ENCODE data around the gene SNX24.
"Not testable (repeated sequence)": the region's sequence is repeated elsewhere in the genome, so short reads cannot be mapped to it uniquely, and the experiment has no call there.

SNX24 gene

DNA sequence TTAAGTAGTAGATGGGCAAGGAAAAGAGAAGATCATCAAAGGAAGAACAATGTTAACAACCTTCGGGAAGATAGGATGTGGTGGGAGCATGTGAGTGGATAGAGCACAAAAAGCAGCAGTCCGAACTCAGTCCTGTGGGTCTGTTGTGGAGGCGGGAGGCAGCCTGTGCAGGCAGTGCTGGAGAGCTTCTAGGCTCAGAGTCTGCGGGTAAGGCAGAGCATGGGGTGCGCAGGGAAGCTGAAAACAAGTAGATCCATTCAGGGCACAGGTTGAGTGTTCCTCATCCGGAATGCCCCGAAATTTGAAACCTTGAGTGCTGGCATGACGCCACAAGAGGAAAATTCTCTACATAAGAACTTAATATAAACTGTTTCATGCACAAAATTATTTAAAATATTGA, 106.2 kb downstream of the SNX24 start:
- H3K27ac Mint-ChIP-seq, result no peak overlapping the region
- no peaks in the 10 kb centered on the region for H3K4me1 Mint-ChIP-seq (ENCODE audit: low read depth)
- H3K4me3 Mint-ChIP-seq, result no peak overlapping the region
- no peaks in the 10 kb centered on the region for H3K27me3 Mint-ChIP-seq
- no peaks in the 10 kb centered on the region for H3K9me3 Mint-ChIP-seq
- peaks cover 2% of the 10 kb centered on the region for H3K36me3 Mint-ChIP-seq (ENCODE audit: low read depth)

DNA sequence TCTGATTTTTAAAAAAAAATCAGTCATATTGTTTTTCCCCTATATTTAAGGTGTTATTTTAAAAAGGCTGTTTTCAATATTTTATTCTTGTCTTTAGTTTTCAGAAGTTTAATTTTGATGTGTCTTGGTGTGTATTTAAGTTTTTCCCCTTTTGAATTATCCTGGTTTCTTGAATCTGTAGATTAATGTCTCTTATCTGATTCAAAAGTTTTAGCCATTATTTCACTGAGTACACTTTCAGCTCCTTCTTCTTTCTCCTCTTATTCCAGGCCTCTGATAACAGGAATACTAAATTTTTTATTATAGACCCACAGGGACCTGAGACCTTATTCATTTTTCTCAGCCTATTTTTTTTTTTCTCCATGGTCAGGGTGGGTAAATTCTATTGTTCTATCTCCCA, 109.3 kb downstream of the SNX24 start:
- Mint-ChIP-seq H3K4me3 (no peak overlapping the region), H3K27me3 (no peaks in the 10 kb centered on the region), H3K27ac (no peak overlapping the region), H3K36me3 (ENCODE audit: low read depth) (peaks cover 4% of the 10 kb centered on the region), H3K9me3 (no peaks in the 10 kb centered on the region), H3K4me1 (ENCODE audit: low read depth) (no peaks in the 10 kb centered on the region)

DNA sequence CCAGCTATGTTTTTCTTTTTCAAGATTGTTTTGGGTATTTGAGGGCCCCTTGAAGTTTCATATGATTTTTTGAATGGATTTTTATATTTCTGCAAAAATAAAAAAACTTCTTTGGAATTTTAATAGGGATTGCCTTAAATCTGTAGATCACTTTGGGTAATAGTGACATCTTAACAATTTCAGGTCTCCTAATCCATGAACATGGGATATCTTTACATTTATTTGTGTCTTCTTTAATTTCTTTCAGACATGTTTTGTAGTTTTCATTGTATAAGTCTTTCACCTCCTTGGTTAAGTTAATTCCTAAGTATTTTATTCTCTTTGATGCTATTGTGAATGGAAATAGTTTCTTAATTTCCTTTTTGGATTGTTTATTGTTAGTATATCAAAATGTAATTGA, 112.0 kb downstream of the SNX24 start:
- Mint-ChIP-seq H3K9me3 (no peaks in the 10 kb centered on the region), H3K4me1 (ENCODE audit: low read depth) (no peaks in the 10 kb centered on the region), H3K36me3 (ENCODE audit: low read depth) (peaks cover 4% of the 10 kb centered on the region), H3K27ac (no peak overlapping the region), H3K4me3 (no peak overlapping the region), H3K27me3 (no peaks in the 10 kb centered on the region)

DNA sequence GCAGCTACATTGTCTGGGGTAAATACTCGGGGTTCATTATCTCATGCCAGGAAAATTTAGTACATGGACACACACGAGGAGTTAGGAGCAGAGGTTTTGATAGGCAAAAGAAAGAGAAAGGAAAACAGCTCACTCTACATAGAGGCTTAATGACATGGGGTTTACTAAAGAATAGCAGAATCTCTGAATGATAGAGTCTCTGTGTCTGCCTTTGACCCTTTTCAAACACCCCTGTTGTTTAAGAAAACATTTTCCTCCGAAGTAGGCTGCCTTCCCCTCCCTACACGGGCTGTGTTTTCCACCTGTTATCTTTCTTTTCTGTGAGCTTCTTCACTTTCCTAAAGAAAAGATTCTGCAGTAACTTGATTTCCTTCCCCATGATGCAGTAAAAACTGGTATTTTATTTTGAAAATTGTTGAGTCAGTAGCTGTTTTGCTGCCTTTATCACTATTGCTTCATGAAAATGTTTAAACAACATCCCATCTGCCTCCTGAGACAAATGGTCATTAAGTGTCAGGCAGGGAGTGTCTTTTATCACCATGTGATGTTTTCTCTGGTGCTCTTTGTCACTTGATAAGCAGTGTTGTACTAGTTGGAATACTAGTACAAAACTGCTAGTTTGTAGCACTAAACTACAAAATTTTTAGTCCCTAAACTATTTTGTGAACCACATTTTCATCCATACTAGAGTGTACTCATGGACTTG, 114.5 kb downstream of the SNX24 start:
- Mint-ChIP-seq H3K4me3 (no peak overlapping the region), H3K9me3 (no peaks in the 10 kb centered on the region), H3K4me1 (ENCODE audit: low read depth) (no peaks in the 10 kb centered on the region), H3K36me3 (ENCODE audit: low read depth) (peaks cover 4% of the 10 kb centered on the region), H3K27ac (no peak overlapping the region), H3K27me3 (no peaks in the 10 kb centered on the region)

DNA sequence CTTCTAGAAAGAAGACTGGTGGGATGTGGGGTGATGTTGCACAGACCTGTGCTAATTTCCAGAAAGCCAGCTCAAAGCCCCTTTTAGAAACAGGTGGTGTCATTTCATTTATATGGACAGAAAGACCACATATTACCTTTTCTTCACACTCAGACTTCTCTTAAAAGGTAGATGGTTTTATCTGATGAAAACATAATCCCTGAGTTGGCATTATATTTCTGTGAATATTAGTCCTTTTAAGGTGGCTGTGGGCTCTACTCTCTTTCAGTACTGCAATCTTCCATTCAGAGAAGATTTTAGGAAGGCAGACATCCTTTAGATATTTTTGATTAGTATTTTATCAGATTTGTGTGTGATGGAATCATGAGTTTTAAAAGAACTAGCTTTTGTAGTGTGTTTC, 117.9 kb downstream of the SNX24 start:
- no peak overlapping the region for H3K27ac Mint-ChIP-seq
- H3K27me3 Mint-ChIP-seq, result no peaks in the 10 kb centered on the region
- no peaks in the 10 kb centered on the region for H3K4me1 Mint-ChIP-seq (ENCODE audit: low read depth)
- no peak overlapping the region for H3K4me3 Mint-ChIP-seq
- H3K9me3 Mint-ChIP-seq, result no peaks in the 10 kb centered on the region
- H3K36me3 Mint-ChIP-seq (ENCODE audit: low read depth), result no peaks in the 10 kb centered on the region

DNA sequence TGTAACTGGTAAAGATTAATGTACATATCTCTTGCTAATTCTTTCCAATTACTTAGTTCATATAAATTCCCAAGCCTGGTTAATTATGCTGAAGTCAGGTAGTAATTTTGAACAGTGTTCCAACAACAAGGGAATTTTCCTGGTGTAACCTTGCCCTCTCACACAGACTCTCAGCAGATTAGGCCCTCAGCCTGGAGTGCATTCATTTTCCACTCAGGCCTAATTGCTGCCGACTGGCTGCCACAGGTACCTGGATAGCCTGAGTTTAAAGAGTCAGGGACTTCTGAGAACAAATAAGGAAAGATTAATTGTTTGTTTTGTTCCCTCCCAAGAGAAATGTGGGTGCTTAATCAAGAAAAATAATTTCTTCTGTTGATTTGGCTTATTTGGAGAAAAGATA, 119.7 kb downstream of the SNX24 start:
- Mint-ChIP-seq H3K27ac (no peak overlapping the region), H3K36me3 (ENCODE audit: low read depth) (no peaks in the 10 kb centered on the region), H3K27me3 (no peaks in the 10 kb centered on the region), H3K9me3 (no peaks in the 10 kb centered on the region), H3K4me1 (ENCODE audit: low read depth) (no peaks in the 10 kb centered on the region), H3K4me3 (no peak overlapping the region)

DNA sequence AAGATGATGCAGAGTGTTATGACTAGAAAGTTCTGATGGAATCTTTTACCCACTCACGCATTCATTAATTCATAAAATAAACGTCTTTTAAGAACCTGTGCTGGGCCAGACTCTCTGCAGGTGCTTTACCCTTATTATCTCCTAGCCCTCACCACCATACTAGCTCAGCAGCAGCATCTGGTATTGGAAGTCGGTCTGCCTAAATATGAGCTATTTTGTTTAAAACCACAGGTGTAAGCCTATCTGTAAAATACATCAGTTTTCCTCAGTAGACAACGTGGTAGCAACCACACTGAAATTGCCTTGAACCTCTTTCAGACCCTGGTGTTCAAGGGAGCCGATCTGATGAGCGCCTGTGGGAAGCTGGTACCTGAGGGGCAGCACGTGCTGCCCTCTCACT, 121.7 kb downstream of the SNX24 start:
- Mint-ChIP-seq H3K4me3 (no peak overlapping the region), H3K4me1 (ENCODE audit: low read depth) (no peaks in the 10 kb centered on the region), H3K9me3 (no peaks in the 10 kb centered on the region), H3K27me3 (no peaks in the 10 kb centered on the region), H3K27ac (no peak overlapping the region), H3K36me3 (ENCODE audit: low read depth) (no peaks in the 10 kb centered on the region)

DNA sequence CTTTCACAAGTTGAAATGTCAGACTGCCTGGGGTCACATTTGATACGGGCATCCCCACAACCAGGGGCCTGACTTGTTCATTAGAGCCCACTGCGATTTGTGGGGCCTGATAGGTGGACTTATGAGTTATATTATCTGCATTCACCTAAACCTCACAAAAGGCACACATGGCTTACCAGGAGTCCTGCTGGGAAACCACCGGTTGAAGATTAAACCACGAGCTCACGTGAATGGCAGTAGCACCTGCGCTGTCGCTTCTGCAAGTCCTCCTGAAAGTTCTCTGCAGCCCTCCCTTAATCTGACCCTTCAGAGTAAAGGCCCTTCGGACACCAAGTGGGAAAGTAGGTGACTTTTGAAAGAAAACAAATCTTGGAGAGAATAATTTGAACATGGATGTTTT, 122.2 kb downstream of the SNX24 start:
- Mint-ChIP-seq H3K36me3 (ENCODE audit: low read depth) (no peaks in the 10 kb centered on the region), H3K4me3 (no peak overlapping the region), H3K9me3 (no peaks in the 10 kb centered on the region), H3K27me3 (no peaks in the 10 kb centered on the region), H3K27ac (no peak overlapping the region), H3K4me1 (ENCODE audit: low read depth) (no peaks in the 10 kb centered on the region)

DNA sequence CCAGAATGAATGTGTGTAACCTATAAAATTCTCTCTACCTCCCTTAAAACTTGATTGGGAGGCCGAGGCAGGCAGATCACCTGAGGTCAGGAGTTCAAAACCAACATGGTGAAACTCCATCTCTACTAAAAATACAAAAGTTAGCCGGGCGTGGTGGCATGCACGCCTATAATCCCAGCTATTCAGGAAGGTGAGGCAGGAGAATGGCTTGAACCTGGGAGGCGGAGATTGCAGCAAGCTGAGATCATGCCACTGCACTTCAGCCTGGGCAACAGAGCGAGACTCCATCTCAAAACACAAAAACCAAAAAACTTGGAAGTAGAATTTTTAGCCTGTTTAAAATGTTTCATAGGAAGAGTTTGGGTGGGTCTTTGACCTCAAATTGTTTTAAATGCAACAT, 122.6 kb downstream of the SNX24 start:
- H3K4me3 Mint-ChIP-seq; H3K9me3 Mint-ChIP-seq; H3K36me3 Mint-ChIP-seq (ENCODE audit: low read depth); H3K27ac Mint-ChIP-seq; H3K4me1 Mint-ChIP-seq (ENCODE audit: low read depth); H3K27me3 Mint-ChIP-seq: not testable (repeated sequence)

DNA sequence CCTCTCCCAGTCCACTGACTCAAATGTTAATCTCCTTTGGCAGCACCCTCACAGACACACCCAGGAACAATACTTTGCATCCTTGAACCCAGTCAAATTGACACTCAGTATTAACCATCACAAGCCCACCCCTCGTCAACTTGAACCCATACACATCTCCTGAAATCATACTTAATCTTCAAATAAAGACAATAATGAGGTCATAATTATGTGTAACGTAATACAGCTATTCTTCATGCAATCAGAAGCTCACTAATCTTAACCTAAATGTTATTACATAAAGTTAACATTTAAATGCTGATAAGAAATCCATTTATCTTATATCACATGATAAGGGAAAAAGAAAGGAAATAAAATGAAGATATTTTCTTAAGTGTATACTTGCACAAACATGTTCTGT, 125.9 kb downstream of the SNX24 start:
- Mint-ChIP-seq H3K4me3 (no peak overlapping the region), H3K27me3 (peaks cover 5% of the 10 kb centered on the region), H3K9me3 (no peaks in the 10 kb centered on the region), H3K4me1 (ENCODE audit: low read depth) (no peaks in the 10 kb centered on the region), H3K36me3 (ENCODE audit: low read depth) (no peaks in the 10 kb centered on the region), H3K27ac (no peak overlapping the region)

DNA sequence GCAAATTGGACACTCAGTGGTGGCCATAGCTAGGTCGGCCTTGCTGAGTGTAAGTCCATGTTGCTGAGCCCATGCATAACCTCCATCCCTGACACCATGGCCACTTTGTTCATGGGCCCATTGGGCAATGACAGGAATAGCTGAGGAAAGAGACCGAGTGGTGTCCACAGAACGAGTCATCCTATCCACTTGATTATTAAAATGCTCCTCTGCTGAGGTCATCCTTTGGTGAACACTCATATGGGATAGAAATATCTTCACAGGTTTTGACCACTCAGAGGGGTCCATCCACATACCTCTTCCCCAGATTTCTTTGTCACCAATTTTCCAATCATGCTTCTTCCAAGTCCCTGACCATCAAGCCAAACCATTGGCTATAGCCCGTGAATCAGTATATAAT, 127.5 kb downstream of the SNX24 start:
- Mint-ChIP-seq H3K27me3 (peaks cover 9% of the 10 kb centered on the region), H3K4me3 (no peak overlapping the region), H3K4me1 (ENCODE audit: low read depth) (no peaks in the 10 kb centered on the region), H3K36me3 (ENCODE audit: low read depth) (no peaks in the 10 kb centered on the region), H3K9me3 (no peaks in the 10 kb centered on the region), H3K27ac (no peak overlapping the region)

DNA sequence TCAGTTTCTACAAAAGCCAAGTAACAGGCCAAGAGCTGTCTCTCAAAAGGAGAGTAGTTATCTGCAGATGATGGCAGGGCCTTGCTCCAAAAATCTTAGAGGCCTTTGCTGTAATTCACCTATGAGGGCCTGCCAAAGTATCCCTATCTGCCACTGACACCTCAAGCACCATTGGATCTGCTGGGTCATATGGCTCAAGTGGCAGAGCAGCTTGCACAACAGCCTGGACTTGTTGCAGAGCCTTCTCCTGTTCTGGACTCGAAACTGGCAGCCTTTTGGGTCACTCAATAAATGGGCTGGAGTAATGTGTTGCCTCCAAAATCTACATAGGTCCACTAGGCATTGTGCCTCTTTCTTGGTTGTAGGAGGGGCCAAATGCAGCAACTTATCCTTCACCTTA, 128.3 kb downstream of the SNX24 start:
- H3K36me3 Mint-ChIP-seq (ENCODE audit: low read depth), result not testable (repeated sequence)

DNA sequence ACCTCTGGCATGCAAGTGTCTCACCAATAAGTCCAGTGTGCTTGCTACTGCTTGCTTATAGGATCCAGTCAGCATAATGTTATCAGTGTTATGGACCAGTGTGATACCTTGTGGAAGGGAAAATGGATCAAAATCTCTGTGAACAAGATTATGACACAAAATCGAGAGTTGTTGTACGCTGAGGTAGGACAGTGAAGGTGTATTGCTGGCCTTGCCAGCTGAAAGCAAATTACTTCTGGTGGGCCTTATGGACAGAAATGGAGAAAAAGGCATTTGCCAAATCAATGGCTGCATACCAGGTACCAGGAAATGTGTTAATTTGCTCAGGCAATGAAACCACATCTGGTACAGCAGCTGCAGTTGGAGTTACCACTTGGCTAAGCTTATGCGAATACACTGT, 128.8 kb downstream of the SNX24 start:
- not testable (repeated sequence) for H3K9me3 Mint-ChIP-seq; H3K27me3 Mint-ChIP-seq; H3K27ac Mint-ChIP-seq; H3K4me1 Mint-ChIP-seq (ENCODE audit: low read depth); H3K4me3 Mint-ChIP-seq; H3K36me3 Mint-ChIP-seq (ENCODE audit: low read depth)

More for the DNA sequence above, 128.3 kb downstream of the SNX24 start:
- H3K27ac Mint-ChIP-seq; H3K9me3 Mint-ChIP-seq; H3K4me1 Mint-ChIP-seq (ENCODE audit: low read depth); H3K27me3 Mint-ChIP-seq; H3K4me3 Mint-ChIP-seq: not testable (repeated sequence)

DNA sequence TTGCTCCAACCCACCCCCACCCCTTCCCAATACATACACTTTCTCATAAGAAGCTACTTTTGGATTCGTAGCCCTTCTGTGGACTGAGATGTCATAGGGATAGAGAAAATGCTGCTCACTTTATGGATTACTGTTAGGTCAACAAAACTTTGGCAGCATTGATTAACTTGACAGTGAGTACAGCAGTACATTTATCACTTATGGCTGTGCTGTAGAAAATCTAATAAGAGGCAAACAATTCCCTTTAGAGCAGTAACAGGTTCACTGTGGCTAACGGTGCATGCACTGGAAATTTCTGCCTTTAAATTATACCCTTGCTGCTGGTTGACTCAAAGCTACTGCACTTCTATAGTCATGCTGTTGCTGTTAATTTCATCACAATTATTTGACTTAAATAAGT, 131.9 kb downstream of the SNX24 start:
- no peaks in the 10 kb centered on the region for H3K36me3 Mint-ChIP-seq (ENCODE audit: low read depth)
- H3K27ac Mint-ChIP-seq, result no peak overlapping the region
- no peaks in the 10 kb centered on the region for H3K4me1 Mint-ChIP-seq (ENCODE audit: low read depth)
- H3K4me3 Mint-ChIP-seq, result no peak overlapping the region
- H3K9me3 Mint-ChIP-seq, result no peaks in the 10 kb centered on the region
- peaks cover 9% of the 10 kb centered on the region for H3K27me3 Mint-ChIP-seq

DNA sequence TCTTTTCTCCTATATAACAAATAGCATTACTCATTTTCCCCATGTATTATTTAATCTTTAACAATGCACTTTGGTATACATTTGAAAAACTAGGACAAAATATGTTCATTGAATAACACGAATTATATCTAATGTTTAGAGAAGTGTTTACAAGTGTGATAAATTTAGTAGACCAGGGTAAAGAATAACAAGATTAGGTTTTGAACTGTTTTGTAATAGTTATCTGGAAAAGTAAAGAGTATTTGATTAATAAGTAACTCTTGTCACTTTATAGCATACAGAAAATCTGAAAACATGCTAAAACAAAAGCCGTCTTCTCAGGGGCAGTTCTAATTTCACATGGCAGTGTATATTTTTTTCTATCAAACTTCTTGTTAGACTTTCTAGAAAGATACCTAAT, 132.7 kb downstream of the SNX24 start:
- H3K9me3 Mint-ChIP-seq, result no peaks in the 10 kb centered on the region
- peaks cover 9% of the 10 kb centered on the region for H3K27me3 Mint-ChIP-seq
- no peak overlapping the region for H3K4me3 Mint-ChIP-seq
- H3K36me3 Mint-ChIP-seq (ENCODE audit: low read depth), result no peaks in the 10 kb centered on the region
- no peak overlapping the region for H3K27ac Mint-ChIP-seq
- no peaks in the 10 kb centered on the region for H3K4me1 Mint-ChIP-seq (ENCODE audit: low read depth)

DNA sequence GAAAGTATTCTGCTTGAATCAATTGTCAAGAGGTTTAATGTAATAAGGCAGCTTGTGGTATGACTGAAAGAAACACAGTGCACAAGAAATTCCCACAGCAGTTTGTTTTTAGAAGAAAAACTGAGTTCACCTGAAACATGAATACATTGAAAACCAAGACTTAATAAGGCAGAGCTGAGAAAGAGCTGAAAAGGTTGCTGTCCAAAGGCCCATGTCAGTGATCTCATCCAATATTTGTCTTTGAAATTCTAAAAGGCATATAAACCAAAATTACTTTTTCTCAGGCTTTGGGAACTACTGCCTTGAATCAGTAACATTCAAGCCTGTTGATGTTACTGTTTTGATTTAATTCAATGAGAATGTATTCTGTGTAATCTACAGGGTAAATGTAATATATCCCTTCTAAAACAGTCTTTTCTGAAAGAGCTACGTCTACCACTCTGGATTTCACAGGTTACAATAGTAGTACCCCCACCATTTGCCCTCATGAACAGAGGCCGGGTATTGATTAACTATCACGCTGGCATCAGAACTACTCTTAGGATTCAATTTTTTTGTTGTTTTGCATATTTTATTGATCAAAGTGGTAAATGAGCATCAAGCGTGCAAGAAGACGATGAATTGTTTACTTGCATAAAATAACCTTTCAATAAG, 133.4 kb downstream of the SNX24 start:
- no peak overlapping the region for H3K4me3 Mint-ChIP-seq
- H3K27ac Mint-ChIP-seq, result no peak overlapping the region
- H3K9me3 Mint-ChIP-seq, result no peaks in the 10 kb centered on the region
- H3K36me3 Mint-ChIP-seq (ENCODE audit: low read depth), result no peaks in the 10 kb centered on the region
- peaks cover 9% of the 10 kb centered on the region for H3K27me3 Mint-ChIP-seq
- H3K4me1 Mint-ChIP-seq (ENCODE audit: low read depth), result no peaks in the 10 kb centered on the region
